OCI-LY3 (cell line): ENCODE measurements around the gene SLC5A7.

ENCODE experiments used
- H2AFZ ChIP-seq: fragments of 200-600, 300-600 bp; shearing (Covaris generic); 2 replicates; pipeline ENCODE4 v1.6.0; 2014; ENCODE audit warnings: antibody characterized with exemption, low read depth, low read length
- H3K27ac ChIP-seq: fragments of 200-600, 300-600 bp; sonication (generic); 2 replicates; pipeline ENCODE4 v1.5.1; 2014; ENCODE audit warnings: mild to moderate bottlenecking, low read length, moderate library complexity, mixed read lengths
- H3K27me3 ChIP-seq: fragments of 200-600, 300-600 bp; sonication (generic); 2 replicates; pipeline ENCODE4 v1.6.1; 2014; ENCODE audit warnings: low read depth, low read length, mixed read lengths
- H3K36me3 ChIP-seq: fragments of 200-600, 300-600 bp; sonication (generic); replicated peaks from 2 replicates; pipeline ENCODE3; 2014; ENCODE audit warnings: low read depth, low read length, mixed read lengths
- H3K4me1 ChIP-seq: fragments of 300-600, 200-600 bp; sonication (generic); 2 replicates; pipeline ENCODE4 v1.6.1; 2014; ENCODE audit warnings: low read length, mixed read lengths
- H3K4me2 ChIP-seq: fragments of 200-600, 300-600 bp; sonication (generic); 2 replicates; pipeline ENCODE4 v1.6.1; 2014; ENCODE audit warnings: low read length, mixed read lengths
- H3K4me3 ChIP-seq: fragments of 300-600, 200-600 bp; sonication (generic); 2 replicates; pipeline ENCODE4 v1.5.1; 2014; ENCODE audit warnings: antibody characterized with exemption, mild to moderate bottlenecking, low read length, moderate library complexity
- H3K79me2 ChIP-seq: fragments of 300-600, 200-600 bp; shearing (Covaris generic); 2 replicates; pipeline ENCODE4 v1.6.1; 2014; ENCODE audit warnings: mild to moderate bottlenecking, low read length, mixed read lengths
- H3K9ac ChIP-seq: fragments of 300-600, 200-600 bp; shearing (Covaris generic); 2 replicates; pipeline ENCODE4 v1.6.0; 2014; ENCODE audit warnings: mild to moderate bottlenecking, low read length, moderate library complexity
- H3K9me3 ChIP-seq: fragments of 200-600, 300-600 bp; shearing (Covaris generic); 2 replicates; pipeline ENCODE4 v1.6.1; 2014; ENCODE audit warnings: low read length, mixed read lengths; ENCODE audit not compliant: insufficient read depth
- H4K20me1 ChIP-seq: fragments of 200-600, 300-600 bp; sonication (generic); 2 replicates; pipeline ENCODE4 v1.6.1; 2016; ENCODE audit warnings: low read length, mixed read lengths; ENCODE audit not compliant: insufficient read depth
- EZH2phosphoT487 ChIP-seq: fragments of 200-600 bp; shearing (Covaris generic); IDR thresholded peaks from 2 replicates; pipeline ENCODE4 v1.6.1; 2018; ENCODE audit warnings: antibody characterized with exemption, mixed run types, low read depth
- TF ChIP-seq, protein P1 (sequence below): fragments of 200-600, 300-600 bp; sonication (generic); IDR thresholded peaks from 2 replicates; pipeline ENCODE4 v1.5.1; 2014; ENCODE audit warnings: antibody characterized with exemption, low read length, low read depth

The SLC5A7 gene

DNA sequence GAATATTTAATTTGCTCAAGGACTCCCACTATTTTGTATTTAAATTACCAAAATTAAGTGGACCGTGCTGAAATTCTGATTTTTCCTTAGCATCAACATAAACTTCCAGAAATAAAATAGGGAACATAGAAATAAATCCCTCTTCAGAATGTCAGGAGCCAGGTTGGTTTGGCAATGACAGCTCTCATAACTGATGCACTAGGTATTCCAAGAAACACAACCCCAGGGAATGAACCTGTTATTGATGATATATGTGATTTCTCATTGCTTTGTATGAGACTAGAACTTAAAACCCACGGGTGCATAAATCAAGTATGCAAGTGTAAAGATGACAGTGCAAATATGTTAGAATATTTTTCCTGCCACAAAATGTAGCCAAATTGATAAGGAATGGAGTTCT lies 12.8 kb downstream of the SLC5A7 start:
- Histone ChIP-seq H2AFZ (no peak overlapping the region), H3K4me3 (no peak overlapping the region), H3K79me2 (no peaks in the 10 kb centered on the region), H3K27ac (no peak overlapping the region), H3K4me1 (no peaks in the 10 kb centered on the region), H3K9me3 (no peaks in the 10 kb centered on the region), H3K27me3 (no peaks in the 10 kb centered on the region), H4K20me1 (no peaks in the 10 kb centered on the region), H3K9ac (no peak overlapping the region), H3K36me3 (no peaks in the 10 kb centered on the region), H3K4me2 (no peak overlapping the region)
- no peak for TF ChIP-seq EZH2phosphoT487
- TF ChIP-seq, protein P1, sequence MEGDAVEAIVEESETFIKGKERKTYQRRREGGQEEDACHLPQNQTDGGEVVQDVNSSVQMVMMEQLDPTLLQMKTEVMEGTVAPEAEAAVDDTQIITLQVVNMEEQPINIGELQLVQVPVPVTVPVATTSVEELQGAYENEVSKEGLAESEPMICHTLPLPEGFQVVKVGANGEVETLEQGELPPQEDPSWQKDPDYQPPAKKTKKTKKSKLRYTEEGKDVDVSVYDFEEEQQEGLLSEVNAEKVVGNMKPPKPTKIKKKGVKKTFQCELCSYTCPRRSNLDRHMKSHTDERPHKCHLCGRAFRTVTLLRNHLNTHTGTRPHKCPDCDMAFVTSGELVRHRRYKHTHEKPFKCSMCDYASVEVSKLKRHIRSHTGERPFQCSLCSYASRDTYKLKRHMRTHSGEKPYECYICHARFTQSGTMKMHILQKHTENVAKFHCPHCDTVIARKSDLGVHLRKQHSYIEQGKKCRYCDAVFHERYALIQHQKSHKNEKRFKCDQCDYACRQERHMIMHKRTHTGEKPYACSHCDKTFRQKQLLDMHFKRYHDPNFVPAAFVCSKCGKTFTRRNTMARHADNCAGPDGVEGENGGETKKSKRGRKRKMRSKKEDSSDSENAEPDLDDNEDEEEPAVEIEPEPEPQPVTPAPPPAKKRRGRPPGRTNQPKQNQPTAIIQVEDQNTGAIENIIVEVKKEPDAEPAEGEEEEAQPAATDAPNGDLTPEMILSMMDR, result no peak

DNA sequence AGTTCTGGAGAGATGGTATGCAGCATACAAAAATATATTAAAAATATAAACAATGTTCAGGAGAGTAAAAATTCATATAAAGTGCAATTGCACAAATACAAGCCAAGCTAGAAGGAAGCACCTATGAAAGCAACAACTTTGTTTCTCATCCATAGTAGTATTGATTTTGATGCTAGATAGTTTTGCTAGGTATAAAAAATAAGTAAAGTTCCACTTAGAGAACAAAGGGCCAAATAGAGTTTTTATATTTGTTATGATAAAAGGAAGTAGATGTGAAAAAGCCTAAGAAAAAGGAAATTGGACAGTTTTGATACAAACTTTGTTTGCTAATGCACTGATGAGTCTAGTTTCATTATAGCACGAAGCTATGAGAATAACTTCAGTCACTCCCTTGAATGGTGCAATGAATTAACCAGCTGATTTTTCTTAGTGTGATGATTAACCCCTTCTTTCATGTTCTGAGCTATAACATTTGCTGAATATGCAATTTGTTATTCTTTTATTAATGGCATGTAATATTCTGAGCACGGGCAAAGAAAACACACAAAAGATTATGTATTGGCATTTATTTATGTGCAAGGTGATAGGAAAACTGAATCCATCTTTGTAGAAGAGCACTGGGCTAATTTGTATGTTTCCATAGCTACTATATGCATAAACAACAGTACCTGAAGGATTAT lies 24.7 kb downstream of the SLC5A7 start:
- no peaks in the 10 kb centered on the region for H3K36me3 ChIP-seq
- H3K9ac ChIP-seq, result no peak overlapping the region
- H3K79me2 ChIP-seq, result no peaks in the 10 kb centered on the region
- no peaks in the 10 kb centered on the region for H3K27me3 ChIP-seq
- H4K20me1 ChIP-seq, result no peaks in the 10 kb centered on the region
- no peak overlapping the region for H2AFZ ChIP-seq
- no peaks in the 10 kb centered on the region for H3K4me1 ChIP-seq
- TF ChIP-seq, protein P1, result no peak
- no peak for TF ChIP-seq EZH2phosphoT487
- H3K9me3 ChIP-seq, result peaks cover 7% of the 10 kb centered on the region; the same call in 1 of the 2 replicates
- H3K27ac ChIP-seq, result no peak overlapping the region
- no peak overlapping the region for H3K4me2 ChIP-seq
- H3K4me3 ChIP-seq, result no peak overlapping the region

DNA sequence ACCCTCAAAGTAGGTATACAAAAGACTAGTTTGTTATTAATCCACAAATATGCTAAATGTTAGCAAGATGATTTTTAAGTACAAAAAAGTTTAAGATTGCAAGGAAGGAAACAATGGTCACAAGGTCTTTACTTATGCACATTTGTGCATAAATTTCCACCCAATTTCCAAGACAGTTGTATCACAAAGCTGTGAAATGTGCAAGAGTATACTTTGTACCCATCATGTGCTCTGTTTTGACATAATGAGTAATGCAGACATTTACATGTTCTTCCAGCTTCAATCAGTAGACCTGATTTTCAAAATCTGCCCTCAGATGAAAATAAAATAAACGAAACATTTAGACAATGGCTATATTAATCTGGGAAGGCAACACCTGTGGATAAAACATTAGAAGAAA lies 27.0 kb downstream of the SLC5A7 start:
- no peaks in the 10 kb centered on the region for H3K36me3 ChIP-seq
- TF ChIP-seq, protein P1, result no peak
- TF ChIP-seq EZH2phosphoT487, result no peak

DNA sequence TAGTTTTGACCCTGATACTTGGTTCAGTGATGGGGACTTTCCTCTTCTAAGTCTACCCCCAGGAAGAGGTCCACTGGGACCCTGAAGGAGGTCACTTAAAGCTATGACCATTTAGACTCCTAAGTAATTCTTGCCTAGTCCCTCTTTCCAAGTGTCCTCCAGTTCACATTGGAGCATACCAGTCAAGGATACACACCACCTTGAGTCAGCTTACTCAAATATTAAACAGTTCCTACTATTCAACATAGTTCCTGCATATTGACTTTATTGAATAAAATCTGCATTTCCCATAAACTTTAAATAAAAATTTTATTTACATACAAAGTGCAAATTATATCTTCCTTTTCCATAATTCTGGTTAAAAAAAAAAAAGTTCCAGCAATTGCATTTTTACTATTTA lies 36.3 kb downstream of the SLC5A7 start:
- Histone ChIP-seq H3K4me3 (no peak overlapping the region), H3K9ac (no peak overlapping the region), H3K79me2 (no peaks in the 10 kb centered on the region), H3K4me2 (no peak overlapping the region), H4K20me1 (no peaks in the 10 kb centered on the region), H3K36me3 (no peaks in the 10 kb centered on the region), H3K27me3 (no peaks in the 10 kb centered on the region), H3K4me1 (no peaks in the 10 kb centered on the region), H3K27ac (no peak overlapping the region), H2AFZ (no peak overlapping the region), H3K9me3 (no peaks in the 10 kb centered on the region)
- no peak for TF ChIP-seq EZH2phosphoT487

More for the DNA sequence above, 27.0 kb downstream of the SLC5A7 start:
- Histone ChIP-seq H3K9me3 (peaks cover 7% of the 10 kb centered on the region; the same call in 1 of the 2 replicates), H4K20me1 (no peaks in the 10 kb centered on the region), H3K27me3 (no peaks in the 10 kb centered on the region), H3K27ac (no peak overlapping the region), H3K4me3 (no peak overlapping the region), H2AFZ (no peak overlapping the region), H3K79me2 (no peaks in the 10 kb centered on the region), H3K9ac (no peak overlapping the region), H3K4me2 (no peak overlapping the region), H3K4me1 (no peaks in the 10 kb centered on the region)
